Fibroblast of the aortic adventitia (primary cell): ENCODE data around the gene FGF11. TPM values are rescaled to one million over a fixed set of nuclear protein-coding genes. Genes with fewer than 3 reads are reported as not detected.

ENCODE experiments used
- DNase-seq: peaks from one replicate; pipeline ENCODE4 v3.0.0-alpha.2; 2010; ENCODE audit warnings: low read depth
- H3K4me3 ChIP-seq: 2 replicates; pipeline ENCODE4 v1.5.1; 2011; ENCODE audit warnings: low read depth, mild to moderate bottlenecking, control low read depth, low read length, moderate library complexity
- total RNA-seq: library from RNA; depleted of rRNA; stranded (reverse); fragments of >200 nt; gene quantifications from 2 replicates; pipeline ENCODE4 v1.2.3, GENCODE V29; 2012; ENCODE audit warnings: low replicate concordance
- TF ChIP-seq, protein P1 (sequence below): IDR thresholded peaks from 2 replicates; pipeline ENCODE4 v1.5.1; 2011; ENCODE audit warnings: mild to moderate bottlenecking, low read length, control low read depth, inconsistent platforms; ENCODE audit not compliant: insufficient read depth

The FGF11 gene
- total RNA-seq, 1 donor = 0.36 TPM

DNA sequence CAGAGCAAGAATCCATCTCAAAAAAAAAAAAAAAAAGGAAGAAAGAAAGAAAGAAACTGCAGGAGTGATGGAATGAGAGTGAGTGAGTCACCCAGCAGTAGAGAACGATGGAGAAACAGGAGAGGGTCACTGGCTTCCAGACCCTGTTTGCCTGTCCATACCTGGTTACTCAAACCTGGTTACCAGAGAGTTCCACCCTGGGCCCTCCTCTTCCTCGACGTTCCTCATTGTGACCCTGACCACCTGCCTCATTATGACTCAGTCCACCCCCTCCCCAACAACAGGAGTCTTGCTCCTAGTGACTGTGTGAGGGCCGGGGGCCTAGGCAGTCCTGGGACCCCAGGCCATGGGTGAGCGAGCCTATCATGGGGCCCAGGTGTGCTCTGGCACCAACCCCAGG lies 10.8 kb upstream of the FGF11 start, which contains the start of gene SPEM3:
Gene SPEM3, plus strand, starts transcription at position 301 of the 400 bp plus-strand sequence. Its CDS starts 46 bp downstream, at position 347.
- TF ChIP-seq, protein P1, sequence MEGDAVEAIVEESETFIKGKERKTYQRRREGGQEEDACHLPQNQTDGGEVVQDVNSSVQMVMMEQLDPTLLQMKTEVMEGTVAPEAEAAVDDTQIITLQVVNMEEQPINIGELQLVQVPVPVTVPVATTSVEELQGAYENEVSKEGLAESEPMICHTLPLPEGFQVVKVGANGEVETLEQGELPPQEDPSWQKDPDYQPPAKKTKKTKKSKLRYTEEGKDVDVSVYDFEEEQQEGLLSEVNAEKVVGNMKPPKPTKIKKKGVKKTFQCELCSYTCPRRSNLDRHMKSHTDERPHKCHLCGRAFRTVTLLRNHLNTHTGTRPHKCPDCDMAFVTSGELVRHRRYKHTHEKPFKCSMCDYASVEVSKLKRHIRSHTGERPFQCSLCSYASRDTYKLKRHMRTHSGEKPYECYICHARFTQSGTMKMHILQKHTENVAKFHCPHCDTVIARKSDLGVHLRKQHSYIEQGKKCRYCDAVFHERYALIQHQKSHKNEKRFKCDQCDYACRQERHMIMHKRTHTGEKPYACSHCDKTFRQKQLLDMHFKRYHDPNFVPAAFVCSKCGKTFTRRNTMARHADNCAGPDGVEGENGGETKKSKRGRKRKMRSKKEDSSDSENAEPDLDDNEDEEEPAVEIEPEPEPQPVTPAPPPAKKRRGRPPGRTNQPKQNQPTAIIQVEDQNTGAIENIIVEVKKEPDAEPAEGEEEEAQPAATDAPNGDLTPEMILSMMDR = no peak
- DNase-seq = no peak
- no peak within 1 kb of the TSS for H3K4me3 ChIP-seq

DNA sequence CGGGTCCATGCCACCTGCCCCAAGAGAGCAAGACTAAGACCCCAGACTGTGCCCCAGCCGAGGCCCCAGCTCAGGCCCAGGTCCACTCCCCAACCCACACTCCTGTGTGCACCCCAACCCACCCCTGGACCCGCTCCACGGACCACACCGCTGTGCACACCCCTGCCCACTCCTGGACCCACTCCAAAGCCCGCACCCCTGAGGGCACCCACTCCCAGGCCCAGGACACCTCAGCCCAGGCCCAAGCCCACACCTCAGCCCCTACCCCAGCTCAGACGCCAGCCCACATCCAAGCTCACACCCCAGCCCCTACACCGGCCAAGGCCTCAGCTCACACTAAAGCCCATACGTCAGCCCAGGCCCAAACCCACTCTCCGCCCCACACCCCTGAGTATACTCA lies 9.6 kb upstream of the FGF11 start:
- no peak overlapping the region for H3K4me3 ChIP-seq
- DNase-seq = no peak
- TF ChIP-seq, protein P1 = no peak

DNA sequence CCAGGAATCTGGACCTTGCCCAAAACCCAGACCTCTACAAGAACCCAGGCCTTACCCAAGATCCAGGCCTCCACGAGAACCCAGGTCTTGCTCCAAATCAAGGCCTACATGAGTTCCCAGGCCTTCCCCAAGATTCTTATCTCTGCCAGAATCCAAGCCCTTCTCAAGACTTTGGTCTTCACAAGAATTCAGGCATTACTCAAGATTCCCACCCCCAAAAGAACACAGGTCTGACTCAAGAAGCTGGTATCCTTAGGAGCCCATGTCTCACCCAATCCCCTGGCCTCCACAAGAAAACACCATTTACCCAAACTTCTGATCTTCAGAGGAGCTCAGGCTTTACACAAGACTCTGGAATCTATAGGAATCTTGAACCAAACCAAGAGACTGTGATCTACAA lies 8.1 kb upstream of the FGF11 start:
- TF ChIP-seq, protein P1 = no peak
- no peak overlapping the region for H3K4me3 ChIP-seq
- DNase-seq = no peak

DNA sequence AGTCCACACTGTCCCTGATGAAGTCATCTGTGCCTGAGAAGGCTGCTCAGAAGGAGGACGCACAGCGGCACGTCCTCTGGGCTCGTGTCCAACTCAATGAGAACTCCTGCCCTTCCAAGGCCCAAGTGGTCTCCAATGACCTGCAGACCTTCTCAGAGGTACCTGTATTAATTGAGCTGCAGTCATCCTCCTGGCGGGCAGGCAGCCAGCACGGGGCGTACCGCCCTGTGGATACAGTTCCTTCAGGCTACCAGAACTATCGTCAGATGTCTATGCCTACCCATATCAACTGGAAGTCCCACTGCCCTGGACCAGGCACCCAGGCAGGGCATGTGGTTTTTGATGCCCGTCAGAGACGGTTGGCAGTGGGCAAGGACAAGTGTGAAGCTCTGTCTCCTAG lies 7.0 kb upstream of the FGF11 start:
- no peak for DNase-seq
- H3K4me3 ChIP-seq = no peak overlapping the region
- TF ChIP-seq, protein P1 = no peak

DNA sequence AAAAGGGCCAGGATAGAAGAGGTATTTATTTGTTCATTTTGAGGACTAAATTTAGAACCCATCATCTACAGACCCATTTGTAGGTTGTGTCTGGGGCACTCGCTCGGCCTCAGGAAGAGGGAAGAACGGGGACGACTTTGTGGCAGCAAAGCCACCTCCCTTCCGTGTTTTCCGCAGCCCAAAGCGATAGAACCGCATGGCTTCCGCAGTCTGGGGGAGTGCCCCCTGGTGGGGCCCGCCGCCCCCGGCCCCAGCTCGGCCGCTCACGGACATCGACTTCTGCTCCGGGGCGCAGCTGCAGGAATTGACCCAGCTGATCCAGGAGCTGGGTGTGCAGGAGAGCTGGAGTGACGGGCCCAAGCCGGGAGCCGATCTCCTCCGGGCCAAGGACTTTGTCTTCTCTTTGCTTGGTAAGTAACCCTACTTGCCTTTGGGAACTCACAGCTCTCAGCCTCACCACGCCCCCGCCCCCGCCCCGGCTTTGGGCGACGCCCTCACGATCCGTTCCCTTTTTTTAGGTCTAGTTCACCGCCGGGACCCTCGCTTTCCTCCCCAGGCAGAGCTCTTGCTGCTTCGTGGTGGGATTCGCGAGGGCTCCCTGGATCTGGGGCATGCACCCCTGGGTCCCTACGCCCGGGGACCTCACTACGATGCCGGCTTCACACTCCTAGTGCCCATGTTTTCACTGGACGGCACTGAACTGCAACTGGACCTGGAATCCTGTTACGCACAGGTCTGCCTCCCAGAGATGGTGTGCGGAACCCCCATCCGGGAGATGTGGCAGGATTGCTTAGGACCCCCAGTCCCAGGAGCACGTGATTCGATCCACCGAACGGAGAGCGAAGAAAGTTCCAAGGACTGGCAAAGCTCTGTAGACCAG lies 3.4 kb upstream of the FGF11 start:
- DNase-seq = no peak
- H3K4me3 ChIP-seq = peak overlapping the region; percentile 38

DNA sequence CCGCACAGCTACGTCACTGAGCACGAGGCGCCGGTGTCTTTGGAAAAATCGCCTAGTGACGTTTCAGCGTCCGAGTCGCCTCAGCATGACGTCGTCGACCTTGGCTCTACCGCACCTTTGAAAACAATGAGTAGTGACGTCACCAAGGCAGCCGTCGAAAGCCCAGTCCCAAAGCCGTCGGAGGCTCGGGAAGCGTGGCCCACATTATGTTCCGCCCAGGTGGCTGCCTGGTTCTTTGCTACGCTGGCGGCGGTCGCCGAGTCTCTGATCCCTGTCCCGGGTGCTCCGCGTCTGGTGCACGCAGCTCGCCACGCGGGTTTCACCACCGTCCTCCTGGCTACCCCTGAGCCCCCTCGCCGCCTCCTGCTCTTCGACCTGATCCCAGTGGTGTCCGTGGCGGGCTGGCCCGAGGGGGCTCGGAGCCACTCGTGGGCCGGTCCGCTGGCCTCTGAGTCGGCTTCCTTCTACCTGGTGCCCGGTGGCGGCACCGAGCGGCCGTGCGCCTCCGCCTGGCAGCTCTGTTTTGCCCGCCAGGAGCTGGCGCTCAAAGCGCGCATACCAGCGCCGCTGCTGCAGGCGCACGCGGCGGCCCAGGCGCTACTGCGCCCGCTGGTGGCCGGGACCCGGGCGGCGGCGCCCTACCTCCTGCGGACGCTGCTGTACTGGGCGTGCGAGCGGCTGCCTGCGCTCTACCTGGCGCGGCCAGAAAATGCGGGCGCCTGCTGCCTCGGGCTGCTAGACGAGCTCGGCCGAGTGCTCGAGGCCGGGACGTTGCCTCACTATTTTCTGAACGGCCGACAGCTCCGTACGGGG lies 2.5 kb upstream of the FGF11 start:
- peak; percentile 63 for DNase-seq
- TF ChIP-seq, protein P1 = peak; percentile 47
- peak overlapping the region; percentile 53 for H3K4me3 ChIP-seq

More for the DNA sequence above, 3.4 kb upstream of the FGF11 start:
- TF ChIP-seq, protein P1 = no peak
